GM18505 (cell line): ENCODE data around the gene TBX10.
"Not testable (repeated sequence)": the region's sequence is repeated elsewhere in the genome, so short reads cannot be mapped to it uniquely, and the experiment has no call there.

Experiments used
- ATAC-seq: cut with Tn5 transposase; IDR thresholded peaks from one replicate; pipeline ENCODE4 v1.9.1; 2021; ENCODE audit not compliant: unreplicated experiment
- POLR2A ChIP-seq: IDR thresholded peaks from 4 replicates; pipeline ENCODE4 v1.6.1; 2011; ENCODE audit warnings: borderline replicate concordance; ENCODE audit not compliant: insufficient read depth, insufficient read length; ENCODE audit errors: extremely low read depth

Gene TBX10

DNA sequence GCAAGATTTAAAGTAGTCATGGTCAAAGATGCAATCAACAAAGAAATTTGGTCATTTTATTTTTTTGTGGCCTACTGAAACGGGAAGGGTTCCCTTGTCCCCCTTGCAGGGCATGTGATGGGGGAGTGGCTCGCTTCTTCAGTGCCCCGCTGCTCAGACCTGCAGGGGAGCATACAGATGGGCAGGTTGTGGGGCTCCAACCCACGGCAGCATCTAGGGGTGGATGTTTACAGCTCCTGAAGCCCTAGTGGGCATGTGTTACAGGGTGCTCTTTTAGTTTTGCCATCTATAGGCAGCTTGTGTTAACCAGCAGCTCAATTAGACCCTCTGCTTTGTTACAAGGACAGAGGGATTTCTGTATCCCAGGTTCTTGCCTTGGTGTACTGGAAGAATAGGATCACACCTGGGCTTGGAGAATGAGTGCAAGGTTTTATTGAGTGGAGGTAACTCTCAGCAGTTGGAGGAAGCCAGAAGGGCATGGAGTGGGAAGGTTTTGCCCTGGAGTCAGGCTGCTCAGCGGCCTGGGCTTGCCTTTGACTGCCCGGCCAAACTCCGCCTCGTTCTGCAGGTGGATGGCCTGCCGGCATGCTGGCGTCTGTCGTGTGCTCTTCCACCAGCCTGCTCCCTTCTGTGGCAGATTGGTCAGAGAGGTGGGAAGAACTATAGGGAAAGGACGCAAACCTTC is 46.5 kb downstream of the TBX10 start:
- no peak for TF ChIP-seq POLR2A
- no peak for ATAC-seq

DNA sequence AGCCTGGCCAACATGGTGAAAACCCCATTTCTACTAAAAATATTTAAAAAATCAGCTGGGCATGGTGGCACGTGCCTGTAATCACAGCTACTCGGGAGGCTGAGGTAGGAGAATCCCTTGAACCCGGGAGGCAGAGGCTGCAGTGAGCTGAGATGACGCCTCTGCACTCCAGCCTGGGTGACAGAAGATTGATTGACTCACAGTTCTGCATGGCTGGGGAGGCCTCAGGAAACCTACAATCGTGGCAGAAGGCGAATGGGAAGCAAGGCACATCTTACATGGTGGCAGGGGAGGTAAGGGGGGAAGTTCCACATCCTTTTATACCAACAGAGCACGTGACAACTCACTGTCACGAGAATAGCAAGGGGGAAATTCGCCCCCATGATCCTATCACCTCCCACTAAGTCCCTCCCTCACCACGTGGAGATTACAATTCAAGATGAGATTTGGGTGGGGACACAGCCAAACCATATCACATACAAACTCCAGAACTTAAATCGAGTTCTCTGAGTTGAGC is 50.6 kb downstream of the TBX10 start:
- ATAC-seq: not testable (repeated sequence)

DNA sequence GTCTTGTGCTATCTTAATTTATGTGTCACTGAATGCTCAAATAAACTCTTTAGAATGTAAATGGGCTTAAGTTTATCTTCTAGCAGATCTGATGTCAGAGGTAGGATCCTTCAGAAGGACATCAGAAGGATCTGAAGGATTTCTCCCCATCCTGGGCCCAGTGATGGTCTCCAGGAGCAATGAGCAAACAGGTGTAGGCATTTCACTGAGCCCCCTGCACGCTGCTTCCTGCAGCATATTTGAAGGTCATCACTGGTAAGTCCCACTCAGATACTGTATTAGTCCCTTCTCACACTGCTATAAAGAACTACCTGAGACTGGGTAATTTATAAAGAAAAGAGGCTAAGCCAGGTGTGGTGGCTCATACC is 51.4 kb downstream of the TBX10 start:
- peak; percentile 29 for ATAC-seq
- TF ChIP-seq POLR2A: no peak

DNA sequence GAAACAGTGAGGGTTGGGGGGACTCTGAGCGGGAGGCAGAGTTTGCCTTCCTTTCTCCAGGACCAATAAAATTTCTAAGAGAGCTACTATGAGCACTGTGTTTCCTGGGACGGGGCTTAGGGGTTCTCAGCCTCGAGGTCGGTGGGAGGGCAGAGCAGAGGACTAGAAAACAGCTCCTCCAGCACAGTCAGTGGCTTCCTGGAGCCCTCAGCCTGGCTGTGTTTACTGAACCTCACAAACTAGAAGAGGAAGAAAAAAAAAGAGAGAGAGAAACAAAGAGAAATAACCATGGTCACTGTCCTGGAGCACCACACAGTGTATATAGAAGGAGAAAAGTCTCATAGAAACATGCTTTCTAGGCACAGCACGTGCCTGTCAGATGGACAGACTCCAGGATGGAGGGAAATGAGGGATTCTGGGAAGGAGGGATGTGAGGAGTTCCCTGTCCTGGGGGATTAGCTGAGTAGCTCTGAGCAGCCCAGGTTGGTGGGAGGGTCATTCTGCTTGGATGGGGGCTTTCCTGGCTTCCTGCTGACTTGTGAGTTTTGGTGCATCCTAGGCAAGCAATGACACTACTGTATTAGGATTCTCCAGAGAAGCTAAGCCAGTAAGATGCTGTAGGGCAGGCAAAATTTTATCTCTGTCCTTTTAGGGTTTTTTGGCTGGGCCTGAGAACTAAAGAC is 52.9 kb downstream of the TBX10 start:
- ATAC-seq: no peak
- no peak for TF ChIP-seq POLR2A

DNA sequence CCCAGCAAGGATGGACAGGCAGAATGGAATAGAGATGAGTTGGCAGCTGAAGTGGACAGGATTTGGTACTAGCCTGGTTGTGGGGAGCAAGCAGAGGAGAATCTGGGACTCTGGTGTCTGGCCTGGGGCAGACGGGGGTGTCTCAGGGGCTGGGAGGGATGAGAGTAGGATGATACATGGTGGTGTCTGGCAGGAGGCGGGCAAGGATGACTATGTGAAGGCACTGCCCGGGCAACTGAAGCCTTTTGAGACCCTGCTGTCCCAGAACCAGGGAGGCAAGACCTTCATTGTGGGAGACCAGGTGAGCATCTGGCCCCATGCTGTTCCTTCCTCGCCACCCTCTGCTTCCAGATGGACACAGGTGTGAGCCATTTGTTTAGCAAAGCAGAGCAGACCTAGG is 53.7 kb downstream of the TBX10 start:
- no peak for ATAC-seq
- no peak for TF ChIP-seq POLR2A

DNA sequence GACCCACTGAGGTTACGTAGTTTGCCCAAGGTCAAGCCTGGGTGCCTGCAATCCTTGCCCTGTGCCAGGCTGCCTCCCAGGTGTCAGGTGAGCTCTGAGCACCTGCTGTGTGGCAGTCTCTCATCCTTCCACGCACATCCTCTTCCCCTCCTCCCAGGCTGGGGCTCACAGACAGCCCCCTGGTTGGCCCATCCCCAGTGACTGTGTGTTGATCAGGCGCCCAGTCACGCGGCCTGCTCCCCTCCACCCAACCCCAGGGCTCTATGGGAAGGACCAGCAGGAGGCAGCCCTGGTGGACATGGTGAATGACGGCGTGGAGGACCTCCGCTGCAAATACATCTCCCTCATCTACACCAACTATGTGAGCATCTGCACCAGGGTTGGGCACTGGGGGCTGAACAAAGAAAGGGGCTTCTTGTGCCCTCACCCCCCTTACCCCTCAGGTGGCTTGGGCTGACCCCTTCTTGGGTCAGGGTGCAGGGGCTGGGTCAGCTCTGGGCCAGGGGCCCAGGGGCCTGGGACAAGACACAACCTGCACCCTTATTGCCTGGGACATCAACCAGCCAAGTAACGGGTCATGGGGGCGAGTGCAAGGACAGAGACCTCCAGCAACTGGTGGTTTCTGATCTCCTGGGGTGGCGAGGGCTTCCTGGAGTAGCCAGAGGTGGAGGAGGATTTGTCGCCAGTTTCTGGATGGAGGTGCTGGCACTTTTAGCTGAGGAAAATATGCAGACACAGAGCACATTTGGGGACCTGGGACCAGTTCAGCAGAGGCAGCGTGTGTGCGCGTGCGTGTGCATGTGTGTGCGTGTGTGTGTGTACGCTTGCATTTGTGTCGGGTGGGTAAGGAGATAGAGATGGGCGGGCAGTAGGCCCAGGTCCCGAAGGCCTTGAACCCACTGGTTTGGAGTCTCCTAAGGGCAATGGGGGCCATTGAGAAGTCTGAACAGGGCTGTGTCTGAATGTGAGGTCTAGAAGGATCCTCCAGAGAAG is 54.4 kb downstream of the TBX10 start:
- no peak for TF ChIP-seq POLR2A
- no peak for ATAC-seq

DNA sequence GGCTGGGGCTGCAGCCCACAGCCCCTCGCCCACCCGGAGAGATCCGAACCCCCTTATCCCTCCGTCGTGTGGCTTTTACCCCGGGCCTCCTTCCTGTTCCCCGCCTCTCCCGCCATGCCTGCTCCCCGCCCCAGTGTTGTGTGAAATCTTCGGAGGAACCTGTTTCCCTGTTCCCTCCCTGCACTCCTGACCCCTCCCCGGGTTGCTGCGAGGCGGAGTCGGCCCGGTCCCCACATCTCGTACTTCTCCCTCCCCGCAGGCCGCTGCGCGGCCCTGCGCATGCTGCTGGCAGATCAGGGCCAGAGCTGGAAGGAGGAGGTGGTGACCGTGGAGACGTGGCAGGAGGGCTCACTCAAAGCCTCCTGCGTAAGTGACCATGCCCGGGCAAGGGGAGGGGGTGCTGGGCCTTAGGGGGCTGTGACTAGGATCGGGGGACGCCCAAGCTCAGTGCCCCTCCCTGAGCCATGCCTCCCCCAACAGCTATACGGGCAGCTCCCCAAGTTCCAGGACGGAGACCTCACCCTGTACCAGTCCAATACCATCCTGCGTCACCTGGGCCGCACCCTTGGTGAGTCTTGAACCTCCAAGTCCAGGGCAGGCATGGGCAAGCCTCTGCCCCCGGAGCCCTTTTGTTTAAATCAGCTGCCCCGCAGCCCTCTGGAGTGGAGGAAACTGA is 55.2 kb downstream of the TBX10 start:
- ATAC-seq: no peak
- no peak for TF ChIP-seq POLR2A

DNA sequence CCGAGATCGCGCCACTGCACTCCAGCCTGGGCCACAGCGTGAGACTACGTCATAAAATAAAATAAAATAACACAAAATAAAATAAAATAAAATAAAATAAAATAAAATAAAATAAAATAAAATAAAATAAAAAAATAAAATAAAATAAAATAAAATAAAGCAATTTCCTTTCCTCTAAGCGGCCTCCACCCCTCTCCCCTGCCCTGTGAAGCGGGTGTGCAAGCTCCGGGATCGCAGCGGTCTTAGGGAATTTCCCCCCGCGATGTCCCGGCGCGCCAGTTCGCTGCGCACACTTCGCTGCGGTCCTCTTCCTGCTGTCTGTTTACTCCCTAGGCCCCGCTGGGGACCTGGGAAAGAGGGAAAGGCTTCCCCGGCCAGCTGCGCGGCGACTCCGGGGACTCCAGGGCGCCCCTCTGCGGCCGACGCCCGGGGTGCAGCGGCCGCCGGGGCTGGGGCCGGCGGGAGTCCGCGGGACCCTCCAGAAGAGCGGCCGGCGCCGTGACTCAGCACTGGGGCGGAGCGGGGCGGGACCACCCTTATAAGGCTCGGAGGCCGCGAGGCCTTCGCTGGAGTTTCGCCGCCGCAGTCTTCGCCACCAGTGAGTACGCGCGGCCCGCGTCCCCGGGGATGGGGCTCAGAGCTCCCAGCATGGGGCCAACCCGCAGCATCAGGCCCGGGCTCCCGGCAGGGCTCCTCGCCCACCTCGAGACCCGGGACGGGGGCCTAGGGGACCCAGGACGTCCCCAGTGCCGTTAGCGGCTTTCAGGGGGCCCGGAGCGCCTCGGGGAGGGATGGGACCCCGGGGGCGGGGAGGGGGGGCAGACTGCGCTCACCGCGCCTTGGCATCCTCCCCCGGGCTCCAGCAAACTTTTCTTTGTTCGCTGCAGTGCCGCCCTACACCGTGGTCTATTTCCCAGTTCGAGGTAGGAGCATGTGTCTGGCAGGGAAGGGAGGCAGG is 56.0 kb downstream of the TBX10 start, which contains the start of gene GSTP1:
Gene GSTP1 (plus strand): TSS at position 566 of the 958 bp plus-strand sequence. CDS start 32 bp downstream, at position 598.
- ATAC-seq: peak; percentile 54
- TF ChIP-seq POLR2A: peak; percentile 83

DNA sequence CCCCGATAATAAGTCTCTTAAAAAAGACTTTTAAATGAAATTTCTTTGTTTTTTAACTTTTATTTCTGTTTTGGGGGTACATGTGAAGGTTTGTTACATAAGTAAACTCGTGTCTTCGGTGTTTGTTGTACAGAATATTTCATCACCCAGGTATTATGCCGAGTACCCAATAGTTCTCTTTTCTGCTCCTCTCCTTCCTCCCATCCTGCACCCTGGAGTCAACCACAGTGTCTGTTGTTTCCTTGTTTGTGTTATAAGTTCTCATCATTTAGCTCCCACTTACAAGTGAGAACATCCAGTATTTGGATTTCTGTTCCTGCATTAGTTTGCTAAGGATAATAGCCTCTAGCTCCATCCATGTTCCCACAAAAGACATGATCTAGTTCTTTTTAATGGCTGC is 57.6 kb downstream of the TBX10 start:
- ATAC-seq: no peak
- no peak for TF ChIP-seq POLR2A

DNA sequence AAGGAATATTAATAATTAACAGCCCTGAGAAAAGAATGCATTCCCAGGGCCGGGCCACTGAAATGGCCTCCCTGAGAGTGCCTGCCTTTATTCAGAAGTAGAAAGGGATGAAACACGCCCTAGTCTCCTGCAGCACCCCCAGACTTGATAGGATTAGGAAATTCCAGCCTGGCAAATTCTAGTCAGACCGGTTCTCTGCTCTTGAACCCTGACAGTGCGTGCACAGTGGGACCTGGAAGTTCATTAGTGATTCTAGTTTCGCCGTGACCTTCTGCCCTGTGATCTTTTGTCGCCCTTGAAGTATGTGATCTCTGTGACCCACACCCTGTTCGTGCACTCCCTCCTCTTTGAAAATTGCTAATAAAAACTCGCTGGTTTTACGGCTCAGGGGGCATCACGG is 58.1 kb downstream of the TBX10 start:
- TF ChIP-seq POLR2A: no peak
- no peak for ATAC-seq
